ENCODE results near the gene PKP3. TPM values are rescaled to one million over a fixed set of nuclear protein-coding genes. Genes with fewer than 3 reads are reported as not detected.

PKP3 gene
- total and polyA plus RNA-seq, 2 donors (not counting 1 experiment from before 2014, with no cell fraction given): 0.78 TPM; not detected in 1

DNA sequence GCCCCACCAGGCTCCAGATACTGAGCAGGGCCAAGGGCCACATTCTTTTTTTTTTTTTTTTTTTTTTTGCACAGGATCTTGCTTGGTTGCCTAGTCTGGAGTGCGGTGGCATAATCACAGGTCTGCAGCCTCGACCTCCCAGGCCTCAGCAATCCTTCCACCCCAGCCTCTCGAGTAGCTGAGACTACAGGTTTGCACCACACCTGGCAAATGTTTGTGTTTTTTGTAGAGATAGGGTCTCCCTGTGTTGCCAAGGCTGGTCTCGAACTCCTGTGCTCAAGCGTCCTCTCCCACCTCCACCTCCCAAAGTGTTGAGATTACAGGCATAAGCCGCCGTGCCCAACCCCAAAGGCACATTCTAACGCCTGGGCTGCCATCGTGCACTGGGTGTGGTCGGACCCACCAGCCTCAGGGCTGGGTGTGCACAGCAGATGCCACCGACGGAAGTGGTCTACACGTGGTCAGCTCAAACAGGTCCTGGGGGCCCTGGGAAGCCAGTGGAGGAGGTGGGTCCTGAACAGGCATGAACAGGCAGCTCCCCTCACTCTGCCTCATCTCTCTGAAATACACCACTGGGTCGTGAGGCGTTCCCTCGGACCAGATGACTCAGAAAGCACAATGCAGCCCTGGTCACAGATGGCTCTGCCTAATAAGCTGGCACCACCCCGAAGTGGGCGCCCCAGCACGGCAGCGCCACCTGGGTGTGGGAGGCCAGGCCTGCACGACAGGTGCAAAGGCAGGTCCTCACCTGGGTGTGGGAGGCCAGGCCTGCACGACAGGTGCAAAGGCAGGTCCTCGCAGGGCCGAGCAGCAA lies 29.9 kb upstream of the PKP3 start:
- DNase-seq: peak; percentile 65
- Mint-ChIP-seq H3K27ac (no peak overlapping the region), H3K4me1 (peaks cover 11% of the 10 kb centered on the region), H3K4me3 (no peak overlapping the region), H3K9me3 (ENCODE audit: insufficient read depth) (no peaks in the 10 kb centered on the region), H3K27me3 (peaks cover 24% of the 10 kb centered on the region)
- peaks cover 0 to 18% (median 0%) of the 10 kb centered on the region in 3 donors for H3K9me3 ChIP-seq (ENCODE audit: control extremely low read depth in 1 of 3, control insufficient read depth in 2 of 3, insufficient read depth in 1 of 3, low read length in 2 of 3)
- peak; percentile 83 for ATAC-seq (ENCODE audit: low read depth)
- POLR2A ChIA-PET: interaction anchor here (0.8 kb wide), 1 partner anchor 84 kb away, joined by 3 read pairs; no protein-coding TSS in a partner anchor
- H3K27ac ChIP-seq (ENCODE audit: low read length in 2 of 2): no peak overlapping the region
- no peak overlapping the region for H3K4me2 ChIP-seq (replicated peaks; ENCODE audit: low read depth, low read length, poor library complexity, severe bottlenecking)
- intact Hi-C loops (cut with micrococcal nuclease): loop anchor here (2.0 kb wide), 1 partner anchor 113 kb away; no protein-coding TSS in a partner anchor
- H3K4me3 ChIP-seq (ENCODE audit: control extremely low read depth in 1 of 5, extremely low read depth in 1 of 5, insufficient read depth in 1 of 5, low read depth in 2 of 5, low read length in 4 of 5): no peak overlapping the region
- CTCF ChIA-PET: interaction anchor here (1.1 to 8.2 kb wide), 5 partner anchors 59 to 157 kb away, joined by 3 to 52 read pairs (median 3); partner anchors contain the start of genes BET1L and RIC8A
- TF ChIP-seq, protein P1, sequence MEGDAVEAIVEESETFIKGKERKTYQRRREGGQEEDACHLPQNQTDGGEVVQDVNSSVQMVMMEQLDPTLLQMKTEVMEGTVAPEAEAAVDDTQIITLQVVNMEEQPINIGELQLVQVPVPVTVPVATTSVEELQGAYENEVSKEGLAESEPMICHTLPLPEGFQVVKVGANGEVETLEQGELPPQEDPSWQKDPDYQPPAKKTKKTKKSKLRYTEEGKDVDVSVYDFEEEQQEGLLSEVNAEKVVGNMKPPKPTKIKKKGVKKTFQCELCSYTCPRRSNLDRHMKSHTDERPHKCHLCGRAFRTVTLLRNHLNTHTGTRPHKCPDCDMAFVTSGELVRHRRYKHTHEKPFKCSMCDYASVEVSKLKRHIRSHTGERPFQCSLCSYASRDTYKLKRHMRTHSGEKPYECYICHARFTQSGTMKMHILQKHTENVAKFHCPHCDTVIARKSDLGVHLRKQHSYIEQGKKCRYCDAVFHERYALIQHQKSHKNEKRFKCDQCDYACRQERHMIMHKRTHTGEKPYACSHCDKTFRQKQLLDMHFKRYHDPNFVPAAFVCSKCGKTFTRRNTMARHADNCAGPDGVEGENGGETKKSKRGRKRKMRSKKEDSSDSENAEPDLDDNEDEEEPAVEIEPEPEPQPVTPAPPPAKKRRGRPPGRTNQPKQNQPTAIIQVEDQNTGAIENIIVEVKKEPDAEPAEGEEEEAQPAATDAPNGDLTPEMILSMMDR (IDR thresholded peaks at IDR 0.05): peak; percentile 69
- no peak for TF ChIP-seq EZH2 (IDR thresholded peaks at IDR 0.05; ENCODE audit: borderline replicate concordance, insufficient read depth, low read depth, low read length, poor library complexity, severe bottlenecking)
- no peak overlapping the region for H3K9ac ChIP-seq (ENCODE audit: low read length)
- peaks cover 0 to 38% (median 15%) of the 10 kb centered on the region in 4 experiments for H3K27me3 ChIP-seq (replicated peaks in 1 of 4; ENCODE audit: control extremely low read depth in 1 of 4, control insufficient read depth in 3 of 4, insufficient read depth in 4 of 4, low read length in 3 of 4)
- no peaks in the 10 kb centered on the region for H3K79me2 ChIP-seq (ENCODE audit: control insufficient read depth, insufficient read depth, low read length)
- H3K36me3 ChIP-seq (replicated peaks in 1 of 2; ENCODE audit: control extremely low read depth in 1 of 2, control insufficient read depth in 1 of 2, extremely low read depth in 1 of 2, insufficient read depth in 2 of 2, low read length in 1 of 2): no peaks in the 10 kb centered on the region
- 59% methylated on average over 19 of the region's 24 CpGs for WGBS (ENCODE audit: insufficient coverage)
- H3K4me1 ChIP-seq (ENCODE audit: control insufficient read depth in 2 of 2, insufficient read depth in 2 of 2, low read length in 2 of 2): peaks cover 8 to 14% of the 10 kb centered on the region in 2 donors
- no peaks in the 10 kb centered on the region for H4K20me1 ChIP-seq (ENCODE audit: control insufficient read depth, insufficient read depth, low read length, poor library complexity, severe bottlenecking)
- no peak overlapping the region for H2AFZ ChIP-seq (ENCODE audit: insufficient read depth, low read depth, low read length, poor library complexity, severe bottlenecking)
